Astrocyte of the cerebellum (primary cell): ENCODE results near the gene LLGL1.

Source experiments
- DNase-seq: peaks from one replicate; pipeline ENCODE4 v3.0.0-alpha.2; 2011; ENCODE audit warnings: low read depth
- H3K4me3 ChIP-seq: 2 replicates; pipeline ENCODE4 v1.5.1; 2011; ENCODE audit warnings: mild to moderate bottlenecking, low read depth, low read length, moderate library complexity
- CTCF ChIP-seq: IDR thresholded peaks from 2 replicates; pipeline ENCODE4 v1.5.1; 2012; ENCODE audit warnings: low read length, low read depth, moderate library complexity, mild to moderate bottlenecking; ENCODE audit errors: missing control alignments
- in situ Hi-C: cut with HindIII; loops from 2 replicates; pipeline ENCODE4 v1.10.0; 2017; ENCODE audit warnings: low sequenced_read_pairs

The LLGL1 gene

GRCh38 chr17:18261146-18261515 is 35.7 kb downstream of the LLGL1 start:
- no peak for DNase-seq
- H3K4me3 ChIP-seq, result peak overlapping the region; percentile 74
- in situ Hi-C loops, result no loop called here
- no peak for TF ChIP-seq CTCF

- in situ Hi-C loops, result no loop called here
- no peak for DNase-seq
- peak overlapping the region; percentile 74 for H3K4me3 ChIP-seq
- no peak for TF ChIP-seq CTCF
Measured at GRCh38 chr17:18261659-18262058, 36.2 kb downstream of the LLGL1 start.

- no peak for TF ChIP-seq CTCF
- in situ Hi-C loops, result no loop called here
- DNase-seq, result no peak
- H3K4me3 ChIP-seq, result no peak overlapping the region
Measured at GRCh38 chr17:18262111-18262510, 36.7 kb downstream of the LLGL1 start.

GRCh38 chr17:18262641-18263040 is 37.2 kb downstream of the LLGL1 start:
- in situ Hi-C loops, result no loop called here
- no peak for TF ChIP-seq CTCF
- H3K4me3 ChIP-seq, result no peak overlapping the region
- DNase-seq, result no peak

- TF ChIP-seq CTCF, result no peak
- in situ Hi-C loops, result no loop called here
- DNase-seq, result no peak
- H3K4me3 ChIP-seq, result no peak overlapping the region
Measured at GRCh38 chr17:18263885-18264682, 38.6 kb downstream of the LLGL1 start.

- no peak overlapping the region for H3K4me3 ChIP-seq
- no peak for TF ChIP-seq CTCF
- in situ Hi-C loops, result no loop called here
- no peak for DNase-seq
Measured at GRCh38 chr17:18267366-18267765, 41.9 kb downstream of the LLGL1 start.
